SJSA1 (cell line): Measurements from ENCODE around the gene FBXL17. TPM values are rescaled to one million over a fixed set of nuclear protein-coding genes. Genes with fewer than 3 reads are reported as not detected.
A peak's percentile ranks its signal among the peaks of the same experiment; 100 is the strongest.

ENCODE experiments used
- DNase-seq, 2 experiments: peaks; one replicate each; pipeline ENCODE4 v3.0.0-alpha.2; 2015 to 2020; ENCODE audit warnings: low spot score in 2 of 2, low read depth in 1 of 2
- H3K27ac ChIP-seq: fragments of 250-450 bp; sonication (Bioruptor Pico); 2 replicates; pipeline ENCODE4 v1.5.1; 2020; ENCODE audit warnings: mild to moderate bottlenecking, moderate library complexity
- H3K27me3 ChIP-seq: fragments of 250-450 bp; sonication (Bioruptor Pico); replicated peaks from 2 replicates; pipeline ENCODE4 v1.5.1; 2020; ENCODE audit warnings: mild to moderate bottlenecking, moderate library complexity
- H3K36me3 ChIP-seq: fragments of 250-450 bp; sonication (Bioruptor Pico); 2 replicates; pipeline ENCODE4 v1.5.1; 2020; ENCODE audit warnings: mild to moderate bottlenecking
- H3K4me1 ChIP-seq: fragments of 250-450 bp; sonication (Bioruptor Pico); replicated peaks from 2 replicates; pipeline ENCODE4 v1.6.1; 2021; ENCODE audit warnings: mild to moderate bottlenecking
- H3K4me3 ChIP-seq: fragments of 250-450 bp; sonication (Bioruptor Pico); 2 replicates; pipeline ENCODE4 v1.5.1; 2020; ENCODE audit warnings: mild to moderate bottlenecking
- H3K9me3 ChIP-seq: fragments of 250-450 bp; sonication (Bioruptor Pico); replicated peaks from 2 replicates; pipeline ENCODE4 v1.5.1; 2020; ENCODE audit warnings: mild to moderate bottlenecking
- total RNA-seq: library from RNA; depleted of rRNA; stranded (reverse); fragments of >200 nt; shearing (Covaris generic); gene quantifications from 2 replicates; pipeline ENCODE4 v1.2.3, GENCODE V29; 2014

FBXL17 gene
- total RNA-seq, 1 experiment from 2014 or later = 11.5 TPM

- Histone ChIP-seq H3K4me3 (no peak overlapping the region), H3K27ac (no peak overlapping the region), H3K36me3 (no peaks in the 10 kb centered on the region), H3K4me1 (peaks cover 22% of the 10 kb centered on the region), H3K27me3 (no peaks in the 10 kb centered on the region), H3K9me3 (no peaks in the 10 kb centered on the region; the same call in 1 of the 2 replicates)
- DNase-seq = no peak
Measured at GRCh38 chr5:107815109-107815508, 566.8 kb downstream of the FBXL17 start.

DNA sequence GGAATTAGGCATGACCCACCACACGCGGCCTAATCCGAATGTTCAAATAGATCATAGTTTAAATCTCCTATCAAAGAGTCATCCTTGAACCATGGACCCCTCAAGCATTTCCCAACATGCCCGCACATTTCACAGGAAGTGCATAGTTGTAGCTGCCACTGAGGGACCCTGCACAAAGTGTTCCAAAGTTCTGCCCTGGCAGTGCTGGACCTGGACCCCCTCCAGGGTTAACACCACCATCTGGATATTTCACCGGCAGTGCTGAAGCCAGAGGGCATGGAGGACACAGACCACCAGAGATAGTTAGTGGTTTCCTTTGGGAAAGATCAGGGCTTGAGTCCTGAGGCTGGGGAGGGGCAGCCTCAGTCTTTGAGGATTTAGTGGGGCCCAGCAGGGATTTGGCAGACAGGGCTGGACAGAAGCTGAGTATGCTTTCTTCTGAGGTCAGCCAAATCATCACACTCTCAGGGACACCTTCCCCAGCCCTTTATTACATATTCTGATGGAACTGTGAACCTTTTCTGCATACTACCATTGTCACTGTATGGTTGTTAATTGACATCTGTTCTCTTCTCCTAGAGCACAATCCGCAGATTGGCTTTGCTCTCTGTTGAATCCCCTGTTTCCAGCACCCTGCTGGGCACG, 567.6 kb downstream of the FBXL17 start:
- H3K4me1 ChIP-seq = peaks cover 30% of the 10 kb centered on the region
- H3K4me3 ChIP-seq = no peak overlapping the region
- no peaks in the 10 kb centered on the region; the same call in 1 of the 2 replicates for H3K9me3 ChIP-seq
- H3K27me3 ChIP-seq = no peaks in the 10 kb centered on the region
- no peak for DNase-seq
- H3K27ac ChIP-seq = no peak overlapping the region
- no peaks in the 10 kb centered on the region for H3K36me3 ChIP-seq

GRCh38 chr5:107813559-107813958, 568.3 kb downstream of the FBXL17 start:
- DNase-seq = no peak
- Histone ChIP-seq H3K27ac (no peak overlapping the region), H3K36me3 (no peaks in the 10 kb centered on the region), H3K4me1 (peaks cover 37% of the 10 kb centered on the region), H3K27me3 (no peaks in the 10 kb centered on the region), H3K9me3 (no peaks in the 10 kb centered on the region), H3K4me3 (no peak overlapping the region)

- H3K36me3 ChIP-seq = no peaks in the 10 kb centered on the region
- peaks cover 41% of the 10 kb centered on the region for H3K4me1 ChIP-seq
- H3K4me3 ChIP-seq = no peak overlapping the region
- H3K9me3 ChIP-seq = no peaks in the 10 kb centered on the region
- peak; percentile 63 to 73 for DNase-seq
- H3K27me3 ChIP-seq = no peaks in the 10 kb centered on the region
- H3K27ac ChIP-seq = no peak overlapping the region; the same call in 1 of the 2 replicates
Measured at GRCh38 chr5:107812570-107813141, 569.2 kb downstream of the FBXL17 start.

GRCh38 chr5:107809201-107810034, 572.5 kb downstream of the FBXL17 start:
- Histone ChIP-seq H3K9me3 (no peaks in the 10 kb centered on the region), H3K4me1 (peaks cover 50% of the 10 kb centered on the region), H3K27ac (no peak overlapping the region), H3K36me3 (no peaks in the 10 kb centered on the region), H3K27me3 (no peaks in the 10 kb centered on the region), H3K4me3 (no peak overlapping the region)
- peak in 1 of 2 experiments; percentile 87 for DNase-seq
